OCI-LY3 (cell line): ENCODE measurements around the gene KIFAP3.
"Not testable (repeated sequence)": the region's sequence is repeated elsewhere in the genome, so short reads cannot be mapped to it uniquely, and the experiment has no call there.

ENCODE experiments used
- H2AFZ ChIP-seq: fragments of 200-600, 300-600 bp; shearing (Covaris generic); 2 replicates; pipeline ENCODE4 v1.6.0; 2014; ENCODE audit warnings: antibody characterized with exemption, low read depth, low read length
- H3K27ac ChIP-seq: fragments of 200-600, 300-600 bp; sonication (generic); 2 replicates; pipeline ENCODE4 v1.5.1; 2014; ENCODE audit warnings: mild to moderate bottlenecking, low read length, moderate library complexity, mixed read lengths
- H3K27me3 ChIP-seq: fragments of 200-600, 300-600 bp; sonication (generic); 2 replicates; pipeline ENCODE4 v1.6.1; 2014; ENCODE audit warnings: low read depth, low read length, mixed read lengths
- H3K36me3 ChIP-seq: fragments of 200-600, 300-600 bp; sonication (generic); replicated peaks from 2 replicates; pipeline ENCODE3; 2014; ENCODE audit warnings: low read depth, low read length, mixed read lengths
- H3K4me1 ChIP-seq: fragments of 300-600, 200-600 bp; sonication (generic); 2 replicates; pipeline ENCODE4 v1.6.1; 2014; ENCODE audit warnings: low read length, mixed read lengths
- H3K4me2 ChIP-seq: fragments of 200-600, 300-600 bp; sonication (generic); 2 replicates; pipeline ENCODE4 v1.6.1; 2014; ENCODE audit warnings: low read length, mixed read lengths
- H3K4me3 ChIP-seq: fragments of 300-600, 200-600 bp; sonication (generic); 2 replicates; pipeline ENCODE4 v1.5.1; 2014; ENCODE audit warnings: antibody characterized with exemption, mild to moderate bottlenecking, low read length, moderate library complexity
- H3K79me2 ChIP-seq: fragments of 300-600, 200-600 bp; shearing (Covaris generic); 2 replicates; pipeline ENCODE4 v1.6.1; 2014; ENCODE audit warnings: mild to moderate bottlenecking, low read length, mixed read lengths
- H3K9ac ChIP-seq: fragments of 300-600, 200-600 bp; shearing (Covaris generic); 2 replicates; pipeline ENCODE4 v1.6.0; 2014; ENCODE audit warnings: mild to moderate bottlenecking, low read length, moderate library complexity
- H3K9me3 ChIP-seq: fragments of 200-600, 300-600 bp; shearing (Covaris generic); 2 replicates; pipeline ENCODE4 v1.6.1; 2014; ENCODE audit warnings: low read length, mixed read lengths; ENCODE audit not compliant: insufficient read depth
- H4K20me1 ChIP-seq: fragments of 200-600, 300-600 bp; sonication (generic); 2 replicates; pipeline ENCODE4 v1.6.1; 2016; ENCODE audit warnings: low read length, mixed read lengths; ENCODE audit not compliant: insufficient read depth
- CTCF ChIP-seq: fragments of 200-600, 300-600 bp; sonication (generic); IDR thresholded peaks from 2 replicates; pipeline ENCODE4 v1.5.1; 2014; ENCODE audit warnings: antibody characterized with exemption, low read length, low read depth
- EZH2phosphoT487 ChIP-seq: fragments of 200-600 bp; shearing (Covaris generic); IDR thresholded peaks from 2 replicates; pipeline ENCODE4 v1.6.1; 2018; ENCODE audit warnings: antibody characterized with exemption, mixed run types, low read depth

Gene KIFAP3

GRCh38 chr1:170017478-170017877, 57.0 kb downstream of the KIFAP3 start:
- TF ChIP-seq CTCF (no peak), EZH2phosphoT487 (no peak)
- Histone ChIP-seq H3K4me2 (no peak overlapping the region), H3K9ac (no peak overlapping the region), H3K4me3 (no peak overlapping the region), H3K9me3 (no peaks in the 10 kb centered on the region), H3K4me1 (peaks cover 5% of the 10 kb centered on the region; the same call in 1 of the 2 replicates), H3K79me2 (no peaks in the 10 kb centered on the region), H3K27me3 (no peaks in the 10 kb centered on the region), H2AFZ (no peak overlapping the region), H3K27ac (no peak overlapping the region), H3K36me3 (no peaks in the 10 kb centered on the region), H4K20me1 (no peaks in the 10 kb centered on the region)

GRCh38 chr1:170012920-170013319, 61.6 kb downstream of the KIFAP3 start:
- no peaks in the 10 kb centered on the region for H3K9me3 ChIP-seq

GRCh38 chr1:170010443-170010842, 64.1 kb downstream of the KIFAP3 start:
- Histone ChIP-seq H4K20me1 (no peaks in the 10 kb centered on the region), H2AFZ (no peak overlapping the region), H3K9me3 (no peaks in the 10 kb centered on the region), H3K27me3 (no peaks in the 10 kb centered on the region), H3K36me3 (no peaks in the 10 kb centered on the region), H3K4me3 (no peak overlapping the region), H3K27ac (no peak overlapping the region), H3K4me1 (peaks cover 5% of the 10 kb centered on the region; the same call in 1 of the 2 replicates), H3K4me2 (no peak overlapping the region), H3K79me2 (no peaks in the 10 kb centered on the region), H3K9ac (no peak overlapping the region)
- no peak for TF ChIP-seq EZH2phosphoT487
- TF ChIP-seq CTCF, result peak; percentile 86

More at GRCh38 chr1:170012920-170013319, 61.6 kb downstream of the KIFAP3 start:
- H3K27ac ChIP-seq, result no peak overlapping the region
- H4K20me1 ChIP-seq, result no peaks in the 10 kb centered on the region
- no peaks in the 10 kb centered on the region for H3K27me3 ChIP-seq
- H3K9ac ChIP-seq, result no peak overlapping the region
- H3K79me2 ChIP-seq, result no peaks in the 10 kb centered on the region
- peaks cover 5% of the 10 kb centered on the region; the same call in 1 of the 2 replicates for H3K4me1 ChIP-seq
- TF ChIP-seq EZH2phosphoT487 (no peak), CTCF (no peak)
- no peak overlapping the region for H3K4me2 ChIP-seq
- no peaks in the 10 kb centered on the region for H3K36me3 ChIP-seq
- H3K4me3 ChIP-seq, result no peak overlapping the region
- H2AFZ ChIP-seq, result no peak overlapping the region

- no peaks in the 10 kb centered on the region for H3K27me3 ChIP-seq
- H3K36me3 ChIP-seq, result no peaks in the 10 kb centered on the region
- H3K79me2 ChIP-seq, result no peaks in the 10 kb centered on the region
- H3K4me1 ChIP-seq, result peaks cover 5% of the 10 kb centered on the region; the same call in 1 of the 2 replicates
- no peak overlapping the region for H3K9ac ChIP-seq
- H3K4me2 ChIP-seq, result no peak overlapping the region
- H3K9me3 ChIP-seq, result no peaks in the 10 kb centered on the region
- H2AFZ ChIP-seq, result no peak overlapping the region
- no peaks in the 10 kb centered on the region for H4K20me1 ChIP-seq
- no peak overlapping the region for H3K27ac ChIP-seq
- TF ChIP-seq EZH2phosphoT487, result no peak
- no peak for TF ChIP-seq CTCF
- no peak overlapping the region for H3K4me3 ChIP-seq
Observed at GRCh38 chr1:170009551-170009950, 64.9 kb downstream of the KIFAP3 start.

GRCh38 chr1:170008745-170009144, 65.8 kb downstream of the KIFAP3 start:
- not testable (repeated sequence) for H3K4me1 ChIP-seq, H4K20me1 ChIP-seq, H3K4me3 ChIP-seq, H3K4me2 ChIP-seq, H3K79me2 ChIP-seq, H3K9me3 ChIP-seq, H3K27me3 ChIP-seq, H3K36me3 ChIP-seq, H2AFZ ChIP-seq, H3K9ac ChIP-seq, H3K27ac ChIP-seq

- not testable (repeated sequence) for H3K4me1 ChIP-seq, H3K27ac ChIP-seq, H3K4me3 ChIP-seq, H3K9ac ChIP-seq, H3K27me3 ChIP-seq, H4K20me1 ChIP-seq, H3K9me3 ChIP-seq, H3K36me3 ChIP-seq, H2AFZ ChIP-seq, H3K4me2 ChIP-seq, H3K79me2 ChIP-seq
Observed at GRCh38 chr1:170003270-170003835, 71.1 kb downstream of the KIFAP3 start.
